SKM-1 (cell line): ENCODE measurements around the gene DPEP1.
"Not testable (repeated sequence)": the region's sequence is repeated elsewhere in the genome, so short reads cannot be mapped to it uniquely, and the experiment has no call there.

Experiments
- DNase-seq: peaks from one replicate; lab custom pipeline; 2025; ENCODE audit not compliant: unreplicated experiment; lab: John Stamatoyannopoulos, UW

Gene DPEP1

DNA sequence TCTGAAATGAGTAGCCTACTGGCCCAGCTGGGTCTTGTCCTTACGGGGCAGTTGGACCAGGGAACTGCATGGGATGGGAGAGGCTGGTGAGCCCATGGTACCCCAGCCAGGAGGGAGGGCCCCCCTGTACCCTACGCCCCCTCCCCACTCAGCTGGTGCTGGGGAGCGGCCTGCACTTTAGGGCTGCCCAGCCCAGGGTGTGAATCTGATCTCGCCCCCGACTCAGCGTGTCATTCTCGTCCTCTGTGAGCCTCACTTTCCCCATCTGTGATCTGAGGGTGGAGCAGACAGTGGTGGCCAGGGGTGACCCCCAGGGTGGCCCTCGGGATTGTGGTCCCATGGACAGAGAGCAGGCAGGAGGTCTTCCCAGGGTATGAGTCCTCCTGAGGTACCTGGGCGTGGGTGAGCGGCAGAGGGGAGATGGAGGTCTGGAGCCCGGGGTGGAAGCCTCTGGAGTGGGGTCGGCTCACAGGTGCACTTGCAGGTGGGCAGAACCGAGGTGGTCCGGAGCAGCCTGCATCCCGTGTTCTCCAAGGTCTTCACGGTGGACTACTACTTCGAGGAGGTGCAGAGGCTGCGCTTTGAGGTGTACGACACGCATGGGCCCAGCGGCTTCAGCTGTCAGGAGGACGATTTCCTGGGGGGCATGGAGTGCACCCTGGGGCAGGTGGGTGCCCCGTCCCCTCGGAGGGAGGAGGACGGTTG lies 36.2 kb upstream of the DPEP1 start:
- no peak for DNase-seq

DNA sequence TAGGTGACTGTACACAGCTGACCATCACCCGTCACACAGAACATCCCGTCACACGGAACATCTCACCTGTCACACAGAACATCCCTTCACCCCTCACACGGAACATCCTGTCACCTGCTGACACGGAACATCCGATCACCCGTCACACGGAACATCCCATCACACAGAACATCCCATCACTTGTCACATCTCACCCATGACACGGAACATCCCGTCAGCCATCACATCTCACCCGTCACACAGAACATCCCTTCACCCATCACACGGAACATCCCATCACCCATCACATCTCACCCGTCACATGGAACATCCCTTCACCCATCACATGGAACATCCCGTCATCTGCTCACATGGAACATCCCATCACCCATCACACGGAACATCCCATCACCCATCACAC lies 34.1 kb upstream of the DPEP1 start:
- no peak for DNase-seq

DNA sequence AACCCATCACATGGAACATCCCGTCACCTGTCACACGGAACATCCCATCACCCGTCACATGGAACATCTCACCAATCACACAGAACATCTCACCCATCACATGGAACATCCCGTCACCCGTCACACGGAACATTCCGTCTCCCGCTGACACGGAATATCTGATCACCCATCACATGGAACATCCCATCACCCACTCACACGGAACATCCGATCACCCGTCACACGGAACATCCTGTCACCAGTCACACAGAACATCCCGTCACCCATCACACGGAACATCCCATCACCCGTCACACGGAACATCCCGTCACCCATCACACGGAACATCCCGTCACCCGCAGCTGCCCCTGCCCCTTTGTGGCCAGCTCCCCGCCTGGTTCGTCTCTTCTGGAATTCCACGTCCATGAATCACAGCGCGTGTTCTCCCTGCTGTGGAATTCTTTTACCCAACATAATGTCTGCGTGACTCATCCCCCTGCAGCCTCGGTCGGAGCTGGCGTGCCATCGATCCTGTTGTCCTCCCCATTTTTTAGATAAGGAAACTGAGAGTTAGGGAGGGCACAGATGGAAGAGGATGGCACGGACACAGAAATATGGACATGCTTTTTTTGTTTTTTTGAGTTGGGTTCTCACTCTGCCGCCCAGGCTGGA lies 32.3 kb upstream of the DPEP1 start:
- DNase-seq: no peak

GRCh38 chr16:89581861-89582563 lies 31.4 kb upstream of the DPEP1 start:
- DNase-seq: no peak

DNA sequence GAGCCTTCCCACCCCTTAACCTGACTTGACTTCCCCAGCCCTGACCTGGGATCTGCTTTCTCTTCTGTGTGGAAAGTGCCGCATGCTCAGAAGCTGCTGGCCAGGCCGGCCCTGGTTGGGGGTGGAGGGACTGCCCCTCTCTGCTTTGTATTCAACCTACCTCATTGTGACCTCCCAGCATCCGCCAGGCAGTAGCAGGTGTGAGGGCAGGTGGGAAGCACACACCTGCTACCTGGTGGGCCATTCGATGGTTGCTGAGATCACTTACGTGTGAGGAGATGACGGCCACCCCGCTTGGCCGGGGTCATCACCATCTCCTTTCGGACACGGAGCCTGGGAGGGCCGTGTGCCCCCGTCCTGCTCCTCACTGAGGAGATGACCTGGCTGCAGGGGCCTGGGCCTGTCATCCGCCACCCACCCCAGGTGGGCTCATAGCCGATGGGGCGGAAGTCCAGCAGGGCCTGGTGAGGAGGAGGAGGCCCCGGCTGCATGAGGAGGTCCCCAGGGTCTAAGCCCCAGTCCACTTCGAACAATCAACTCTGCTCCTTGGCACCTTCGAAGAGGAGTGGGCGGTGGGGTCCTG lies 30.7 kb upstream of the DPEP1 start:
- no peak for DNase-seq

DNA sequence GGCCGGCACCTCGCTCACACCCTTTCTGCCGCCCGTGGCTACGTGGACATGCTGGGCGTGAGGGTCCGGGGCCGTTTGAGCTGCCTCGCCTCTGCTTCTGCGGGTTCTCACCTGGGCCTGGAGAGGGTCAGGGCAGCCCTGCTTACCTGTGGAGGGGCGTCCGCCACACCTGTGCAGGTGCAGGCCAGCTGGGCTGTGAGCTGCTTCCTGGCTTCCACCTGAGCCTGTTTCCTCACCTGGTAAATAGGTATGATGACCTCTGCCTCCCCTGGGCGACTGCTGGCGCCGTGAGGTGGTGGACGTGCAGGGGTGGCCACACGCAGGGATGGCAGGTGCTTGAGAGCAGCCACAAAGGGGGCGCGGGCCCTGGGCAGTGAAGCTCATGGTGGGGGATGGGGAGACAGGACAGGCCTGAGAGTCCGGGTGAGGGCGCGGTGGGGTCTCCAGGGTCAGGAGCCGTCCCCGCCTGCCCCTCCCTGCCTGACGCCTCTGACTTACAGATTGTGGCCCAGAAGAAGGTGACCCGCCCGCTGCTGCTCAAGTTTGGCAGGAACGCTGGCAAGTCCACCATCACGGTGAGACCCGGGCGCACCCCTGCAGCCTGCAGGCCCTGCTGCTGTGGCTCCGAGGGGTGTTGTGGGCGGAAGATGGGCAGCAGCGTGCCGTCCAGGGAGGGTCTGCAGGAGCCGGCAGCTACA lies 30.1 kb upstream of the DPEP1 start:
- no peak for DNase-seq

DNA sequence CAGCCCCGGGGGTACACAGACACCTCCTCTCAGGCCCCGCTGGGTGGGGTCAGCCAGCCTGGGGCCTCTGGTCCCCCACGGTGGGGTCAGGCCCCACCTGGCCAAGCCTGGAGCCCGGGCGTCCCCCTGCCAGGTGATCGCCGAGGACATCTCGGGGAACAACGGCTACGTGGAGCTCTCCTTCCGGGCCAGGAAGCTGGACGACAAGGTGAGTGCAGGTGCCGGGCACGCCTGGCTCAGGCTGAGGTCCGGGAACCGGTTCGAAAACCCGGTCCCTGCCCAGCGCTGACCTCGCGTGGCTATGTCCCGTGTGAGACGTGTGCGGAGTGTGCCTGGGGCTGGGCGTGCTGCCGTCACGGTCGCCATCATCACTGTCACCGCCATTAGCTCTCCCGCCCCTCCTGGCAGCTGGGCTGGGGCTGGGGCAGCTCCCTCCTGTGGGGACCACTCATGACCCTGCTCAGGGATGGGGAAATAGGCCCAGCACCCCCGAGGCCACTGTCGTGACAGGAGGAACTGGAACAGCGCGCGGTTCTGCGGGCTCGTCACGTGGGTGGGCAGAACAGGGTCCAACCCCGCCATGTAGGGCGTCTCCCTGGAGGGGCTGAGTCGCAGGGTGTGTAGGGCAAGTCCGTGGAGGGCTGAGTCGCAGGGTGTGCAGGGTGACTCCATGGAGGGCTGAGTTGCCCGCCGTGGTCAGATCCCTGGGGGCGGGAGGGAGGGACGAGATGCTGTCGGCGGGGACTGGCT lies 29.4 kb upstream of the DPEP1 start:
- no peak for DNase-seq

GRCh38 chr16:89584768-89585549 lies 28.5 kb upstream of the DPEP1 start:
- DNase-seq: no peak

- no peak for DNase-seq
Observed at GRCh38 chr16:89586218-89586617, 27.2 kb upstream of the DPEP1 start.

- no peak for DNase-seq
Observed at GRCh38 chr16:89586853-89587252, 26.6 kb upstream of the DPEP1 start.

DNA sequence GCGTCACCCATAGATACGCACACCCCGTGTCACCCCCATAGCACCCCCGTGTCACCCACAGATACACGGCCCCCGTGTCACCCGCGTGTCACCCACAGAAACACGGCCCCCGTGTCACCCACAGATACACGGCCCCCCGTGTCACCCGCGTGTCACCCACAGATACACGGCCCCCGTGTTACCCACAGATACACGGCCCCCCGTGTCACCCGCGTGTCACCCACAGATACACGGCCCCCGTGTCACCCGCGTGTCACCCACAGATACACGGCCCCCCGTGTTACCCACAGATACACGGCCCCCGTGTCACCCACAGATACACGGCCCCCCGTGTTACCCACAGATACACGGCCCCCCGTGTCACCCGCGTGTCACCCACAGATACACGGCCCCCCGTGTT lies 25.8 kb upstream of the DPEP1 start:
- not testable (repeated sequence) for DNase-seq

DNA sequence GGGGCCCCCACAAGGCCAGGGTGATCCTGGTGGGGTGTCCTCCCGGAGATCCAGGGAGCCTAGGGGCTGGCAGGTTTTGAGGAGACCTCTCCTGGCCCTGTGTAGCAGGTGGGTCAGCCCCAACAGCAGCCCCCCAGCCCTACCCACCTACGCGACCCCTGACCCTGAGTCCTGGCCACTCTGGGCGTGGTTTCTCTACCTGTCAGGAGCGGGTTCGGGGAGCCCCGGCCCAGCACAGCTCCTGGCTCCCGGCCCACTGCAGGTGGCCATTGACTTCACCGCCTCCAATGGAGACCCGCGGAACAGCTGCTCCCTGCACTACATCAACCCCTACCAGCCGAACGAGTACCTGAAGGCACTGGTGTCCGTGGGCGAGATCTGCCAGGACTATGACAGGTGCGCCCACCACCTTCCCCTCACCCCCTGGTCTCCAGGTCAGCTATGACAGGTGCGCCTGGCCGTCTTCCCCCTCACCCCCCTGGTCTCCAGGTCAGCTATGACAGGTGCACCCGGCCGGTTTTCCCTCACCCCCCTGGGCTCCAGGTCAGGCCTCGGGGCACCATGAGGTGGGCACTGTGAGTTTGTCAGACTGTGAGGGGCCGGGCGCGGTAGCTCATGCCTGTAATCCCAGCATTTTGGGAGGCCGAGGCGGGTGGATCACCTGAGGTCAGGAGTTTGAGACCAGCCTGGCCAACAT lies 24.9 kb upstream of the DPEP1 start:
- no peak for DNase-seq

GRCh38 chr16:89589241-89589926 lies 24.1 kb upstream of the DPEP1 start:
- no peak for DNase-seq

- DNase-seq: no peak
Observed at GRCh38 chr16:89593841-89594240, 19.6 kb upstream of the DPEP1 start.

DNA sequence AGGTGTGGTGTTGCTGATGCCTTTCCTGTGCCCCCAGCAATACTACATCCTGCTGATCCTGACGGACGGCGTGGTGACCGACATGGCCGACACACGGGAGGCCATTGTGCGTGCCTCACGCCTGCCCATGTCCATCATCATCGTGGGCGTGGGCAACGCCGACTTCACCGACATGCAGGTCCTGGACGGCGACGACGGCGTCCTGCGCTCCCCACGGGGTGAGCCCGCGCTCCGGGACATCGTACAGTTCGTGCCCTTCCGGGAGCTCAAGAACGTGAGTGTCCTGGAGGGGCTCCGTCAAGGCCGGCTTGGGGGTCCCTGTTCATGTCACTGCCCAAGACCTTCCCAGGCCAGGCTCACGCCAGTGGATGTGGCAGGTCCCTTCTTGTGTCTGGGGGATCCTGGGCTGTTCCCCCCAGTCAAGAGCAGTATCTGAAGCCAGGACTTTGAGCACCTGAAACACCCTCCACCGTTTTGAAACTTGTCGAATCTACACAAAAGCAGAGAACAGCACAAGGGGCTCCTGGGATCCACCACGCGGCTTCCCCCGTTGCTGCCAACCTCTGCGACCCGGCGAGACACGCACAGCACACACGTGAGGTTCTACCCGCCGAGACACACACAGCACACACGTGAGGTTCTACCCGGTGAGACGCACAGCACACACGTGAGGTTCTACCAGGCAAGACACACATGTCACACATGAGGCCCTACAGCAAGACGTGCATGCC lies 17.9 kb upstream of the DPEP1 start:
- no peak for DNase-seq

DNA sequence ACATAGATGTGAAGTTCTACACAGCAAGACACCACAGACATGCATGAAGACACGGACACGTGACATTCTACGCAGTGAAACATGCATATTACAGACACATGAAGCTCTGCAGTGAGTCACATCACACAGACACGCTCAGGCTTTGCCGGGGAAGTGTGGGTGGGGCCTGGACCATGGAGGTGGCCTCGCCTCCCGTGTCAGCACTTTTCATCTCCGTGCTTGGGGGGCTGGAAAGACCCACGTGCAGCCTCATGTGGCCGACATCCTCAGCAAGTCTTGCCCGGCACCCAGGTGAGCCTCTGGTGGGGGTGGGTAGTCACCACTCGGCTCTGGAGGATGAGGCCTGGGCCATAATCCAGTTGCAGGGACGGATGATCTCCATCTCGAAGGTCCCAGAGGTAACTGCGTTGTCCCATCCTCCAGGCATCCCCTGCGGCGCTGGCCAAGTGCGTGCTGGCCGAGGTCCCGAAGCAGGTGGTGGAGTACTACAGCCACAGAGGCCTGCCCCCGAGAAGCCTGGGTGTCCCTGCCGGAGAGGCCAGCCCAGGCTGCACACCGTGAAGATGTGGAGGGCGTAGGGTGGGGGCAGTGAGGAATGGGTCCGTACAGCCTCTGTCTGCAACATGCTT lies 17.3 kb upstream of the DPEP1 start:
- no peak for DNase-seq

DNA sequence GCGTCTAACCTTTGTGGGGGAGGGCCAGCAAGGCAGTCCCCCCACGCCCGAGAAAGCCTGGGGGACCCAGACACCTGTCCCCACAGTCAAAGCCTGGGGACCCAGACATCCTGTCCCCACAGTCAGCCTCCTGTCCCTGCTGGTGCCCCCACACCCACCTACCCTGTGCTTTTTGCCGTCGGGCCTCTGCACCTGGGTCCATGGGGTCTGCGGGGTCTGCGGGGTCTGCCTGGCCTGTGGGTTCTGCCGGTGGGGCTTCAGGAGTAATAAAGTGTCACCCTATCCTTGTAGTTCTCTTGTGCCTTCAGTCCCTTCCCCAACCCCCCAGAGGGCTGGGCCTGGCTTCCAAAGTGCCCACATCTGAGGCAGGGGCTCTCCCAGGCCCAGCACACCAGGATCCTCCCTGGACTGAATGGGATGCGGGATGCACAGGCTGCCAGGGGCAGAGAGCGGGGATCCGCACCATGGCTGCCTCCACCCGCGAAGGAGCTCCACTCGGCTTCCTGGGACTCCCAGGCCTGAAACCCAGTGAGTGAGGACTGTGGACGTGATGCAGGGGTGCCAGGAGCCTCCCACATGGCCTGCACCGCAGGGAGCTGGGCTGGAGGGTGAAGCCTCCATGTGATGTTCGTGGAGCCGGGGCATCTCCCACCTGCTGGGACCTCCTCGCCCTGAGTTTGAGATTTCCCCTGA lies 16.3 kb upstream of the DPEP1 start:
- no peak for DNase-seq
